ENCODE results near the gene CFAP43.

Gene CFAP43

DNA sequence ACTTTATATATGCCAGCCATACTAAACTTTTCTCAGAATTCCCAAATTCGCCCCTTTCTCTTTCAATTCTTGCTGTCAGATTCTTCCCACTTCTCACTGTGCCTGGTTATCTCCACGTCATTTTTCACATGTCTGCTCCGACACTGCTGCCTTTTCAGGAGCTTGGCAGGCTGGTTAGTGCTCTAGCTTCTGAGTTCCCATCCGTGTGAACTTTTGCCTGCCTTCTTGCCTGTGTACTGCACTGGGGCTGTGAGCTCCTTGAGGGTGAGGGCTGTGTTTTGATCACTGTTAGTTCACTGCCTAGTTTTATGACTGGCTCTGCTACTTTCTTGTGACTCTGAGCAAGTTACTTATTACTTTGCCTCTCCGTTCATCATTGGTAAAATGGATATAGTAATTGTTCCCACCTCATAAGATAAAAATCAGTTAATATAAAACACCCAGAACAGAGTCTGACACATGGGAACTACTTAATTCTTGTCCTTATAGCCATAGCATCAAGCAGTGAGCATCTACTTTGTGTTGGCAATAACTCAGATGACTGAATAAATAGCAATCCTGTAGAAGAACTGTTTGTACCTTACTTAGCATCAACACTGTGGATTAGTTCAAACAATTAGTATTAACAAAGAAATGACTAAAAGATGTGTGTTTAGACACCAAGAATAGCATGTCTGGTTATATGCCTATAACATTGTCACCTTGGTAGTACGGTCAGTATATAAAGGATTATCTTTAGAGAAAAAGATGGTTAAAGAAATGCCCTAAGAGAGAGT, 28.0 kb upstream of the CFAP43 start:
- no CpG with 5 or more reads among the region's 6 CpGs for WGBS (ENCODE audit: extremely low coverage, insufficient coverage, low lambda C conversion rate)
- no peak overlapping the region for H3K4me2 ChIP-seq (ENCODE audit: low read length)
- H3K36me3 ChIP-seq (ENCODE audit: control insufficient read depth, insufficient read depth, low read length) = peaks cover 11% of the 10 kb centered on the region

DNA sequence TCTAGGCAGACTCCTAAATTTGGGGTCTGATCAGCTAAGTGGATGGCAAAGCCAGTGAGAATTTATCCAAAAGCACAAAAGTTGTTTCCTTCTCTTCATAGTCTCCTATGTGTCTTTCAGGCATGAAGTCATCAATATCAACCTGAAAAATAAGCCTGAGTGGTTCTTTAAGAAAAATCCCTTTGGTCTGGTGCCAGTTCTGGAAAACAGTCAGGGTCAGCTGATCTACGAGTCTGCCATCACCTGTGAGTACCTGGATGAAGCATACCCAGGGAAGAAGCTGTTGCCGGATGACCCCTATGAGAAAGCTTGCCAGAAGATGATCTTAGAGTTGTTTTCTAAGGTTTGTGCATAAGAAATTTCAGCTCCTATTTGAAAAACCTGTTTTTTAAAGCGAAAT, 27.3 kb upstream of the CFAP43 start:
- Histone ChIP-seq H3K18ac (ENCODE audit: low read length) (no peak overlapping the region), H3K4me3 (ENCODE audit: low read length) (no peak overlapping the region), H2AK5ac (ENCODE audit: low read length) (no peak overlapping the region), H3K9ac (ENCODE audit: low read length) (no peak overlapping the region), H3K23ac (ENCODE audit: low read length) (no peak overlapping the region), H3K27ac (ENCODE audit: low read depth, low read length) (no peak overlapping the region), H3K4ac (ENCODE audit: low read depth, low read length) (no peak overlapping the region), H2BK15ac (replicated peaks; ENCODE audit: low read depth) (no peak overlapping the region), H3K4me1 (ENCODE audit: control insufficient read depth, low read depth, low read length) (peaks cover 4% of the 10 kb centered on the region), H3K4me2 (ENCODE audit: low read length) (no peak overlapping the region), H3K27me3 (ENCODE audit: insufficient read depth, low read length, poor library complexity) (no peaks in the 10 kb centered on the region), H2BK120ac (ENCODE audit: low read depth, low read length) (no peak overlapping the region), H2BK5ac (ENCODE audit: low read length) (no peak overlapping the region), H3K79me2 (ENCODE audit: control insufficient read depth, insufficient read depth, low read length) (peaks cover 45% of the 10 kb centered on the region), H3K79me1 (ENCODE audit: low read length) (peaks cover 12% of the 10 kb centered on the region), H3K36me3 (ENCODE audit: control insufficient read depth, insufficient read depth, low read length) (peaks cover 11% of the 10 kb centered on the region), H3K56ac (ENCODE audit: low read length) (no peak overlapping the region), H4K8ac (ENCODE audit: low read depth, low read length) (no peak overlapping the region), H4K5ac (ENCODE audit: low read length) (no peak overlapping the region)
- DNase-seq = no peak
- no CpG with 5 or more reads among the region's 3 CpGs for WGBS (ENCODE audit: extremely low coverage, insufficient coverage, low lambda C conversion rate)

More for the DNA sequence above, 28.0 kb upstream of the CFAP43 start:
- Histone ChIP-seq H3K79me2 (ENCODE audit: control insufficient read depth, insufficient read depth, low read length) (peaks cover 41% of the 10 kb centered on the region), H2BK120ac (ENCODE audit: low read depth, low read length) (no peak overlapping the region), H3K23ac (ENCODE audit: low read length) (no peak overlapping the region), H2BK5ac (ENCODE audit: low read length) (no peak overlapping the region), H2BK15ac (replicated peaks; ENCODE audit: low read depth) (no peak overlapping the region), H2AK5ac (ENCODE audit: low read length) (no peak overlapping the region), H4K5ac (ENCODE audit: low read length) (no peak overlapping the region), H3K27me3 (ENCODE audit: insufficient read depth, low read length, poor library complexity) (no peaks in the 10 kb centered on the region), H4K8ac (ENCODE audit: low read depth, low read length) (no peak overlapping the region), H3K56ac (ENCODE audit: low read length) (peak overlapping the region; percentile 50), H3K4me1 (ENCODE audit: control insufficient read depth, low read depth, low read length) (peaks cover 4% of the 10 kb centered on the region), H3K79me1 (ENCODE audit: low read length) (peaks cover 12% of the 10 kb centered on the region), H3K4ac (ENCODE audit: low read depth, low read length) (no peak overlapping the region), H3K9ac (ENCODE audit: low read length) (peak overlapping the region; percentile 17), H3K18ac (ENCODE audit: low read length) (no peak overlapping the region), H3K4me3 (ENCODE audit: low read length) (no peak overlapping the region), H3K27ac (ENCODE audit: low read depth, low read length) (peak overlapping the region; percentile 4)
- peak; percentile 18 for DNase-seq

DNA sequence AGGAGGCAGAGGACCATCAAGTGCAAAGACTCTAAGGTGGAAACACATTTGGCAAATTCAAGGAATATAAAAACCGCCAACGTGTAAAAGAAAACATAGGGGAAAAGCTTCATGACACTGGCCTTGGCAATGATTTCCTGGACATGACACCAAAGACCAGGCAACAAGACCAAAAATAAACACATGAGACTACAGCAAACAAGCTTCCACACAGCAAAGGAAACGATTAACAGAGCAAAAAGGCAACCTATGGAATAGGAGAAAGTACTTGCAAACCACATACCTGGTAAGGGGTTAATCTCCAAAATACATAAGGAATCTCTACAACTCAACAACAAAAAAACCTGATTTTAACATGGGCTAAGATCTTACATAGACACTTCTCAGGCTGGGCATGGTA, 26.0 kb upstream of the CFAP43 start:
- WGBS (ENCODE audit: extremely low coverage, insufficient coverage, low lambda C conversion rate) = no CpG with 5 or more reads among the region's 3 CpGs
- Histone ChIP-seq H2BK15ac (replicated peaks; ENCODE audit: low read depth) (no peak overlapping the region), H3K79me1 (ENCODE audit: low read length) (peaks cover 12% of the 10 kb centered on the region), H2AK5ac (ENCODE audit: low read length) (no peak overlapping the region), H3K56ac (ENCODE audit: low read length) (no peak overlapping the region), H3K36me3 (ENCODE audit: control insufficient read depth, insufficient read depth, low read length) (peaks cover 11% of the 10 kb centered on the region), H4K5ac (ENCODE audit: low read length) (no peak overlapping the region), H3K18ac (ENCODE audit: low read length) (no peak overlapping the region), H3K27me3 (ENCODE audit: insufficient read depth, low read length, poor library complexity) (no peaks in the 10 kb centered on the region), H3K27ac (ENCODE audit: low read depth, low read length) (no peak overlapping the region), H4K8ac (ENCODE audit: low read depth, low read length) (no peak overlapping the region), H3K4ac (ENCODE audit: low read depth, low read length) (no peak overlapping the region), H3K4me1 (ENCODE audit: control insufficient read depth, low read depth, low read length) (peaks cover 7% of the 10 kb centered on the region), H3K4me3 (ENCODE audit: low read length) (no peak overlapping the region), H3K9ac (ENCODE audit: low read length) (no peak overlapping the region), H2BK120ac (ENCODE audit: low read depth, low read length) (no peak overlapping the region), H3K79me2 (ENCODE audit: control insufficient read depth, insufficient read depth, low read length) (peaks cover 45% of the 10 kb centered on the region), H2BK5ac (ENCODE audit: low read length) (no peak overlapping the region), H3K23ac (ENCODE audit: low read length) (no peak overlapping the region), H3K4me2 (ENCODE audit: low read length) (no peak overlapping the region)
- DNase-seq = no peak

DNA sequence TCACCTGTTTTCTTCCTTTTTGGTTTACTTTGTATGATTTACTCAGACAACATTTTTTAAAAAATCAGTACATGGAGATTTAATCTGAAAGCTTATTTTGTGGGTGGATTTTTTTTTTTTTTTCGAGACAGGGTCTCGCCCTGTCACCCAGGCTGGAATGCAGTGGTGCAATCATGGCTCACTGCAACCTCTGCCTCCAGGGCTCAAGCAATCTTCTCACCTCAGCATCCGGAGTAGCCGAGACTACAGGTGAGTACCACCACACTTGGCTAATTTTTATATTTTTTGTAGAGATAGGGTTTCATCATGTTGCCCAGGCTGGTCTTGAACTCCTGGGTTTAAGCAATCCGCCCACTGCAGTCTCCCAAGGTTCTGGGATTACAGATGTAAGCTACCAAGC, 25.1 kb upstream of the CFAP43 start:
- Histone ChIP-seq H3K4me1 (ENCODE audit: control insufficient read depth, low read depth, low read length) (peaks cover 8% of the 10 kb centered on the region), H3K27me3 (ENCODE audit: insufficient read depth, low read length, poor library complexity) (no peaks in the 10 kb centered on the region), H4K5ac (ENCODE audit: low read length) (no peak overlapping the region), H3K9ac (ENCODE audit: low read length) (no peak overlapping the region), H3K36me3 (ENCODE audit: control insufficient read depth, insufficient read depth, low read length) (peaks cover 11% of the 10 kb centered on the region), H4K8ac (ENCODE audit: low read depth, low read length) (peak overlapping the region; percentile 28), H3K18ac (ENCODE audit: low read length) (no peak overlapping the region), H2BK15ac (replicated peaks; ENCODE audit: low read depth) (no peak overlapping the region), H3K4me3 (ENCODE audit: low read length) (no peak overlapping the region), H3K23ac (ENCODE audit: low read length) (no peak overlapping the region), H3K4me2 (ENCODE audit: low read length) (no peak overlapping the region), H2AK5ac (ENCODE audit: low read length) (no peak overlapping the region), H3K27ac (ENCODE audit: low read depth, low read length) (no peak overlapping the region), H3K79me1 (ENCODE audit: low read length) (peaks cover 12% of the 10 kb centered on the region), H3K56ac (ENCODE audit: low read length) (no peak overlapping the region), H3K79me2 (ENCODE audit: control insufficient read depth, insufficient read depth, low read length) (peaks cover 43% of the 10 kb centered on the region), H2BK5ac (ENCODE audit: low read length) (no peak overlapping the region), H2BK120ac (ENCODE audit: low read depth, low read length) (no peak overlapping the region), H3K4ac (ENCODE audit: low read depth, low read length) (no peak overlapping the region)
- WGBS (ENCODE audit: extremely low coverage, insufficient coverage, low lambda C conversion rate) = no CpG with 5 or more reads among the region's 5 CpGs
- no peak for DNase-seq

DNA sequence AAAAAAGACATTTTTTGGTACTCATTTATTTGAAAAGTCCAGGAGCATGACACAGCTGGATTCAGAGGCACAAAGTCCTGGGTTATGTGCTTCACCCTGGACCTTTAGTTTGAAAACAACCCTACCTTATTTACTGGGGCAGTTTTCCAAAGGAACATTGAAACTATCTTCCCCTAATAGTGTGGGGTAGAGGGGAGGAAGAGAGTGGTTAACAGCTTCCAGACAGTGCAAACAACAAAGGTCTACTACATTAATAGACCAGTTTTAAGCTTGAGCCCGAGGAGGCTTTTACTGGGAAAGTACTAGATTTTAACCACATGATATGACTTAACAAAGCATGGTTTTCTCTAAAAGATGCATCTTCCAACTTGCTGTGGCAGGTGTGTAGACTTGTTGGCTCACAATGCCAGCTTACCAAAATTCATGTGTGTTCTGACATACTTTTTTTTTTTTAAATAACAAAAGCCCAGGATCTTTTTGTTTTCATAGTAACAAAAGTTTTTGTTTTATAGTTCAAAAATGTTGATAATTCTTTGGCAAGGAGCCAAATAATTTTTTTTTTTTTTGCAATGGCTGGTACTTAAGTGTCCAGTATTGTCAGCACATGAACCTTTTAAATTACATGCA, 24.3 kb upstream of the CFAP43 start:
- H3K18ac ChIP-seq (ENCODE audit: low read length) = peak overlapping the region; percentile 54
- H2BK15ac ChIP-seq (replicated peaks; ENCODE audit: low read depth) = no peak overlapping the region
- no peak overlapping the region for H2BK5ac ChIP-seq (ENCODE audit: low read length)
- no peak overlapping the region for H4K8ac ChIP-seq (ENCODE audit: low read depth, low read length)
- peaks cover 9% of the 10 kb centered on the region for H3K79me1 ChIP-seq (ENCODE audit: low read length)
- no peak overlapping the region for H3K23ac ChIP-seq (ENCODE audit: low read length)
- DNase-seq = no peak
- H3K79me2 ChIP-seq (ENCODE audit: control insufficient read depth, insufficient read depth, low read length) = peaks cover 39% of the 10 kb centered on the region
- no peak overlapping the region for H3K4ac ChIP-seq (ENCODE audit: low read depth, low read length)
- H3K4me2 ChIP-seq (ENCODE audit: low read length) = peak overlapping the region; percentile 54
- H3K56ac ChIP-seq (ENCODE audit: low read length) = peak overlapping the region; percentile 68
- H3K4me1 ChIP-seq (ENCODE audit: control insufficient read depth, low read depth, low read length) = peaks cover 10% of the 10 kb centered on the region
- H3K27me3 ChIP-seq (ENCODE audit: insufficient read depth, low read length, poor library complexity) = no peaks in the 10 kb centered on the region
- no peak overlapping the region for H4K5ac ChIP-seq (ENCODE audit: low read length)
- no peak overlapping the region for H3K27ac ChIP-seq (ENCODE audit: low read depth, low read length)
- H3K36me3 ChIP-seq (ENCODE audit: control insufficient read depth, insufficient read depth, low read length) = peaks cover 8% of the 10 kb centered on the region
- no peak overlapping the region for H2AK5ac ChIP-seq (ENCODE audit: low read length)
- peak overlapping the region; percentile 66 for H3K9ac ChIP-seq (ENCODE audit: low read length)
- H3K4me3 ChIP-seq (ENCODE audit: low read length) = peak overlapping the region; percentile 41
- H2BK120ac ChIP-seq (ENCODE audit: low read depth, low read length) = no peak overlapping the region
- no CpG with 5 or more reads among the region's 1 CpG for WGBS (ENCODE audit: extremely low coverage, insufficient coverage, low lambda C conversion rate)

All from mesendoderm (in vitro differentiated cells).